K562 (cell line): ENCODE data around the gene LANCL1. TPM values are rescaled to one million over a fixed set of nuclear protein-coding genes. Genes with fewer than 3 reads are reported as not detected.

Source experiments
- ATAC-seq: fragments of 200-7000 bp; cut with Tn5 transposase; 3 replicates; pipeline ENCODE4 v1.9.1; 2020; ENCODE audit warnings: moderate library complexity
- BruUV-seq: library from RNA; stranded (reverse); fragments of 400-500 nt; replicated peaks from 2 replicates; lab custom pipeline; 2021; lab: Mats Ljungman, UMichigan
- CTCF ChIA-PET: fragments of 300-600 bp; formaldehyde crosslinking; extraction: SDS; loops from one replicate; lab custom pipeline; 2021; ENCODE audit warnings: low intra/inter-chr PET ratio; lab: Yijun Ruan, JAX
- POLR2A ChIA-PET: fragments of 300-600, 350-650 bp; sonication (Branson Sonifier 250); formaldehyde crosslinking; extraction: SDS; loops from one replicate; lab custom pipeline; 2021; ENCODE audit warnings: antibody characterized with exemption, inconsistent platforms; lab: Yijun Ruan, JAX
- DNase-seq, 4 experiments: peaks; one replicate each; pipeline versions ENCODE4 v3.0.0 to v3.0.0-alpha.2; 2011 to 2018; ENCODE audit warnings: low spot score in 3 of 4, mixed read lengths in 3 of 4; ENCODE audit errors: extremely low read depth in 1 of 4
- FAIRE-seq: peaks from 2 replicates; lab custom pipeline; 2011; peaks lifted over from hg19 to GRCh38; lab: Jason Lieb, UNC
- H2AFZ ChIP-seq: 2 replicates; pipeline ENCODE4 v1.6.0; 2011; ENCODE audit warnings: low read depth, low read length, control low read depth, inconsistent platforms
- H3K27ac ChIP-seq: fragments of 200-600 bp; 3 replicates; pipeline ENCODE4 v1.8.0; 2011; ENCODE audit warnings: low read depth, mild to moderate bottlenecking, control low read depth, inconsistent platforms, low read length, moderate library complexity, mixed read lengths; ENCODE audit errors: extremely low read depth
- H3K27me3 ChIP-seq, 2 experiments: fragments of 300-600 bp in 1 of 2; 2 replicates in 1 of 2; 3 replicates in 1 of 2; pipeline versions ENCODE4 v1.6.0 to v1.8.0; 2011; ENCODE audit warnings: inconsistent platforms in 2 of 2, low read length in 2 of 2, mild to moderate bottlenecking in 1 of 2, mixed read lengths in 1 of 2, moderate library complexity in 1 of 2; ENCODE audit not compliant: control insufficient read depth in 2 of 2, insufficient read depth in 2 of 2
- H3K36me3 ChIP-seq: fragments of 300-600 bp; 3 replicates; pipeline ENCODE4 v1.8.0; 2011; ENCODE audit warnings: mild to moderate bottlenecking, low read length, inconsistent platforms; ENCODE audit not compliant: control insufficient read depth, insufficient read depth
- H3K4me1 ChIP-seq, 2 experiments: fragments of 200-600 bp in 1 of 2; replicated peaks in 1 of 2; 2 replicates in 1 of 2; 3 replicates in 1 of 2; pipeline versions ENCODE4 v1.5.1 to v1.8.0; 2011; ENCODE audit warnings: inconsistent platforms in 2 of 2, low read length in 2 of 2, mild to moderate bottlenecking in 1 of 2, mixed read lengths in 1 of 2, moderate library complexity in 1 of 2; ENCODE audit not compliant: control insufficient read depth in 2 of 2, insufficient read depth in 2 of 2
- H3K4me2 ChIP-seq: 2 replicates; pipeline ENCODE4 v1.6.1; 2011; ENCODE audit warnings: low read length, control low read depth, inconsistent platforms, mixed read lengths; ENCODE audit not compliant: insufficient read depth
- H3K4me3 ChIP-seq: fragments of 200-600 bp; sonication (generic), shearing (Covaris generic); 2 replicates; pipeline ENCODE4 v1.5.1; 2016; ENCODE audit warnings: control low read depth, inconsistent platforms
- H3K79me2 ChIP-seq: fragments of 200-600 bp; 3 replicates; pipeline ENCODE4 v1.8.0; 2011; ENCODE audit warnings: low read length, inconsistent platforms; ENCODE audit not compliant: control insufficient read depth, insufficient read depth
- H3K9ac ChIP-seq, 2 experiments: 2 replicates each; pipeline versions ENCODE4 v1.6.0 to v1.6.1; 2011; ENCODE audit warnings: low read depth in 2 of 2, low read length in 2 of 2, control low read depth in 1 of 2, inconsistent platforms in 1 of 2, mild to moderate bottlenecking in 1 of 2, mixed read lengths in 1 of 2; ENCODE audit not compliant: insufficient read depth in 1 of 2
- H3K9me1 ChIP-seq: one replicate; pipeline ENCODE4 v1.6.0; 2011; ENCODE audit warnings: inconsistent platforms, mild to moderate bottlenecking, low read length, moderate library complexity; ENCODE audit not compliant: control insufficient read depth, insufficient read depth
- H3K9me3 ChIP-seq: replicated peaks from 2 replicates; pipeline ENCODE4 v1.5.1; 2011; ENCODE audit warnings: low read depth, low read length, inconsistent platforms; ENCODE audit not compliant: control insufficient read depth, insufficient read depth
- H4K20me1 ChIP-seq: replicated peaks from 2 replicates; pipeline ENCODE4 v1.6.1; 2011; ENCODE audit warnings: low read length, inconsistent platforms, mixed read lengths; ENCODE audit not compliant: control insufficient read depth, insufficient read depth
- HDAC2 ChIP-seq: fragments of 450-650 bp; IDR thresholded peaks from 2 replicates; pipeline ENCODE4 v1.6.1; 2016; ENCODE audit warnings: mild to moderate bottlenecking
- HDAC6 ChIP-seq: IDR thresholded peaks from 2 replicates; pipeline ENCODE4 v1.6.1; 2012; ENCODE audit warnings: low read depth, mild to moderate bottlenecking, control low read depth, inconsistent platforms, low read length, moderate library complexity
- HSF4 ChIP-seq: fragments of 250-450 bp; sonication (Bioruptor Pico); IDR thresholded peaks from 2 replicates; pipeline ENCODE4 v2.1.2; 2022; ENCODE audit warnings: mild to moderate bottlenecking, moderate library complexity, borderline replicate concordance
- NONO ChIP-seq, 2 experiments: fragments of 200-400 bp in 1 of 2; fragments of 450-650 bp in 1 of 2; formaldehyde crosslinking in 1 of 2; IDR thresholded peaks; 2 replicates each; pipeline ENCODE4 v1.6.1; 2017; ENCODE audit warnings: low read depth in 2 of 2, mild to moderate bottlenecking in 2 of 2, moderate library complexity in 2 of 2, low read length in 1 of 2
- RHOXF2B ChIP-seq: fragments of 250-450 bp; sonication (Bioruptor Pico); conservative IDR thresholded peaks from 2 replicates; pipeline ENCODE4 v1.5.1; 2021
- in situ Hi-C: fragments of 300-500 bp; cut with MboI; formaldehyde crosslinking; loops from 4 replicates; pipeline ENCODE4 v1.15.0; 2018; ENCODE audit warnings: inconsistent platforms, mixed read lengths
- intact Hi-C: fragments of 100-400 bp; cut with micrococcal nuclease; formaldehyde crosslinking; loops from 2 replicates; pipeline ENCODE4 v1.14.2; 2022
- polyA plus RNA-seq, 8 experiments: library from polyadenylated mRNA; depleted of rRNA in 4 of 8; stranded (reverse) in 5 of 8; unstranded in 3 of 8; fragments of >200 nt; fragmentation: Nextera tagmentation in 2 of 8; fragmentation: Illumina TruSeq in 1 of 8; extraction: Ambion mirVana in 2 of 8; extraction: Trizol in 1 of 8; gene quantifications; 2 replicates each; pipeline versions ENCODE4 v1.2.1 to v1.2.3, GENCODE V29; 2011 to 2014; ENCODE audit warnings: inconsistent platforms in 1 of 8, missing spikeins in 1 of 8
- total RNA-seq, 7 experiments: library from RNA; depleted of rRNA in 6 of 7; stranded (reverse); fragments of >200 nt in 6 of 7; fragmentation: Illumina TruSeq in 2 of 7; extraction: Trizol in 2 of 7; gene quantifications; 2 replicates each; pipeline versions ENCODE4 v1.2.1 to v1.2.3, GENCODE V29; 2011 to 2021; ENCODE audit warnings: low replicate concordance in 1 of 7
- TF ChIP-seq, protein P1 (sequence below), 2 experiments: fragments of 450-650 bp; IDR thresholded peaks; 2 replicates each; pipeline ENCODE4 v1.6.1; 2016; ENCODE audit warnings: mild to moderate bottlenecking in 2 of 2, borderline replicate concordance in 1 of 2, low read depth in 1 of 2, moderate library complexity in 1 of 2
- TF ChIP-seq, protein P2 (sequence below): IDR thresholded peaks from 2 replicates; pipeline ENCODE4 v1.6.1; 2012; ENCODE audit warnings: low read depth, low read length, improper control_type of control experiment, borderline replicate concordance
- TF ChIP-seq, protein P3 (sequence below): fragments of 250-450 bp; sonication (Bioruptor Pico); IDR thresholded peaks from 2 replicates; pipeline ENCODE4 v1.5.0; 2021

The LANCL1 gene
- total and polyA plus RNA-seq, 9 of the 15 experiments (the other 6 are each of a cell fraction or from before 2014, with no cell fraction given) = 15.3 to 56.3 (median 30.1) TPM

DNA sequence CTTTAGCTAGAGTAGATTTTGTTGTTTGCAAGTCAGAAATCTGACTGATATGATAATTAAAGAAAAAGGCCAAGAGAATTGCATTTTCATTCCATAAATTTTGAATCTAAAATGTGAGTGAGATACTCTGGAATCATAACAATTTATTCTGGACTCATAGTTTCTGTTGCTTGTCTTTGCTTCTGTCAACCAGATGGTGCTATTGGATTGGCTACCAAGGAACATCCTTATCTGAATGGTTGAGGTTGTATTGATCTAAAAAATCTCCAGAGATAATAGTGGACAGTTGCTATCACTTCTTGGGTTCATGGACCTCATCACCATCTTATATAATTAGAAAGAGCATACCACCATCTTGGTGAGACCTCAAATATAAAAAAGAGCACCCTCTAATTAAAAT lies 45.8 kb upstream of the LANCL1 start:
- no peaks in the 10 kb centered on the region for H3K4me1 ChIP-seq
- H4K20me1 ChIP-seq = no peaks in the 10 kb centered on the region
- no peak overlapping the region for H3K27ac ChIP-seq
- no peaks in the 10 kb centered on the region for H3K9me1 ChIP-seq
- intact Hi-C loops (no loop called here), in situ Hi-C loops (no loop called here)
- H2AFZ ChIP-seq = no peak overlapping the region
- no peak for DNase-seq
- ATAC-seq = no peak
- no peaks in the 10 kb centered on the region for H3K9me3 ChIP-seq
- BruUV-seq = no TSS peak
- ChIA-PET POLR2A (no interaction called here), CTCF (no interaction called here)
- no peaks in the 10 kb centered on the region for H3K79me2 ChIP-seq
- H3K9ac ChIP-seq = no peak overlapping the region
- no peaks in the 10 kb centered on the region for H3K27me3 ChIP-seq
- TF ChIP-seq HDAC6 = no peak
- no peak for TF ChIP-seq NONO (IDR thresholded peaks at IDR 0.05; ENCODE audit: low read depth in 2 of 2, low read length in 1 of 2)
- TF ChIP-seq RHOXF2B (CRISPR knock-in tag) = no peak
- TF ChIP-seq, protein P1, sequence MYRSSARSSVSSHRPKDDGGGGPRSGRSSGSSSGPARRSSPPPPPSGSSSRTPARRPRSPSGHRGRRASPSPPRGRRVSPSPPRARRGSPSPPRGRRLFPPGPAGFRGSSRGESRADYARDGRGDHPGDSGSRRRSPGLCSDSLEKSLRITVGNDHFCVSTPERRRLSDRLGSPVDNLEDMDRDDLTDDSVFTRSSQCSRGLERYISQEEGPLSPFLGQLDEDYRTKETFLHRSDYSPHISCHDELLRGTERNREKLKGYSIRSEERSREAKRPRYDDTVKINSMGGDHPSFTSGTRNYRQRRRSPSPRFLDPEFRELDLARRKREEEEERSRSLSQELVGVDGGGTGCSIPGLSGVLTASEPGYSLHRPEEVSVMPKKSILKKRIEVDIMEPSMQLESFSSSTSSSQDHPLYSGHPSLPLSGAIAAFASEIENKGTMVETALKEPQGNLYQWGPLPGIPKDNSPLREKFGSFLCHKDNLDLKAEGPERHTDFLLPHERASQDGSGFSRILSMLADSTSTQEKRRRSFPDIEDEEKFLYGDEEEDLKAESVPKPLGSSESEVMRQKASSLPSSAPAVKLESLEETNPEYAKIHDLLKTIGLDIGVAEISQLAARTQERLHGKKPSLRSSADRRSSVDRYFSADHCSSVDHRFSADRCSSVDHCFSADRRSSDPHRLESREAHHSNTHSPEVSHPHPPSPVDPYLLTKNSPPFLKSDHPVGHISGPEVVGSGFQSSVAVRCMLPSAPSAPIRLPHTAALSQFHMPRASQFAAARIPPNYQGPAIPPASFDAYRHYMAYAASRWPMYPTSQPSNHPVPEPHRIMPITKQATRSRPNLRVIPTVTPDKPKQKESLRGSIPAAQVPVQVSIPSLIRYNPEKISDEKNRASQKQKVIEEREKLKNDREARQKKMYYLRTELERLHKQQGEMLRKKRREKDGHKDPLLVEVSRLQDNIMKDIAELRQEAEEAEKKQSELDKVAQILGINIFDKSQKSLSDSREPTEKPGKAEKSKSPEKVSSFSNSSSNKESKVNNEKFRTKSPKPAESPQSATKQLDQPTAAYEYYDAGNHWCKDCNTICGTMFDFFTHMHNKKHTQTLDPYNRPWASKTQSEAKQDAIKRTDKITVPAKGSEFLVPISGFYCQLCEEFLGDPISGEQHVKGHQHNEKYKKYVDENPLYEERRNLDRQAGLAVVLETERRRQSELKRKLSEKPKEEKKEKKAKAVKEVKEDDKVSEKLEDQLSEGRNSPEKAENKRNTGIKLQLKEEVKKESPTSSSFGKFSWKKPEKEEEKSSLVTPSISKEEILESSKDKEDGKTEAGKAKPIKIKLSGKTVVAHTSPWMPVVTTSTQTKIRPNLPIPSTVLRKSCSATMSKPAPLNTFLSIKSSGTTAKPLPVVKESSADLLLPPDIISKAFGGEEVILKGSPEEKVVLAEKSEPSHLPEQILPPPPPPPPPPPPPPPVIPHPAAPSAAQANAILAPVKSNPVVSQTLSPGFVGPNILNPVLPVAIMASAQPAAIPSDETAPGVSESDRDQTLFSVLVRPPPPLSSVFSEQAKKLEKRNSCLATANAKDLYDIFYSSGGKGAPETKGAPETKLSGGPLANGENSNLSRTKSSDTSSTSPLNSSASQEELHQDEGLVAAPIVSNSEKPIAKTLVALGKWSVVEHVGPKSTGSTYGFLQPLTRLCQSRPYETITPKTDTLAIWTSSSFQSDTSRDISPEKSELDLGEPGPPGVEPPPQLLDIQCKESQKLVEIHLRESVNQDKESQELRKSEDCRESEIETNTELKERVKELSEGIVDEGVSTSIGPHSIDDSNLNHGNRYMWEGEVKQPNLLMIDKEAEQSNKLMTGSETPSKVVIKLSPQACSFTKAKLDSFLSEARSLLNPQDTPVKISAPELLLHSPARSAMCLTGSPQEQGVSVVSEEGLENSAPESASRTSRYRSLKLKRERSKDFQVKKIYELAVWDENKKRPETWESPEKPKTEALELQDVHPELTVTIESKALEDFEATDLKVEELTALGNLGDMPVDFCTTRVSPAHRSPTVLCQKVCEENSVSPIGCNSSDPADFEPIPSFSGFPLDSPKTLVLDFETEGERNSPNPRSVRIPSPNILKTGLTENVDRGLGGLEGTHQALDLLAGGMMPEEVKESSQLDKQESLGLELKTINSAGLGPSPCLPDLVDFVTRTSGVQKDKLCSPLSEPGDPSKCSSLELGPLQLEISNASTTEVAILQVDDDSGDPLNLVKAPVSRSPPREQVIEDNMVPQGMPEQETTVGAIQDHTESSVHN (IDR thresholded peaks at IDR 0.05; ENCODE audit: borderline replicate concordance in 1 of 2, low read depth in 1 of 2) = no peak
- TF ChIP-seq, protein P2, sequence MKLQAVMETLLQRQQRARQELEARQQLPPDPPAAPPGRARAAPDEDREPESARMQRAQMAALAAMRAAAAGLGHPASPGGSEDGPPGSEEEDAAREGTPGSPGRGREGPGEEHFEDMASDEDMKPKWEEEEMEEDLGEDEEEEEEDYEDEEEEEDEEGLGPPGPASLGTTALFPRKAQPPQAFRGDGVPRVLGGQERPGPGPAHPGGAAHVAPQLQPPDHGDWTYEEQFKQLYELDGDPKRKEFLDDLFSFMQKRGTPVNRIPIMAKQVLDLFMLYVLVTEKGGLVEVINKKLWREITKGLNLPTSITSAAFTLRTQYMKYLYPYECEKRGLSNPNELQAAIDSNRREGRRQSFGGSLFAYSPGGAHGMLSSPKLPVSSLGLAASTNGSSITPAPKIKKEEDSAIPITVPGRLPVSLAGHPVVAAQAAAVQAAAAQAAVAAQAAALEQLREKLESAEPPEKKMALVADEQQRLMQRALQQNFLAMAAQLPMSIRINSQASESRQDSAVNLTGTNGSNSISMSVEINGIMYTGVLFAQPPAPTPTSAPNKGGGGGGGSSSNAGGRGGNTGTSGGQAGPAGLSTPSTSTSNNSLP = no peak
- TF ChIP-seq, protein P3, sequence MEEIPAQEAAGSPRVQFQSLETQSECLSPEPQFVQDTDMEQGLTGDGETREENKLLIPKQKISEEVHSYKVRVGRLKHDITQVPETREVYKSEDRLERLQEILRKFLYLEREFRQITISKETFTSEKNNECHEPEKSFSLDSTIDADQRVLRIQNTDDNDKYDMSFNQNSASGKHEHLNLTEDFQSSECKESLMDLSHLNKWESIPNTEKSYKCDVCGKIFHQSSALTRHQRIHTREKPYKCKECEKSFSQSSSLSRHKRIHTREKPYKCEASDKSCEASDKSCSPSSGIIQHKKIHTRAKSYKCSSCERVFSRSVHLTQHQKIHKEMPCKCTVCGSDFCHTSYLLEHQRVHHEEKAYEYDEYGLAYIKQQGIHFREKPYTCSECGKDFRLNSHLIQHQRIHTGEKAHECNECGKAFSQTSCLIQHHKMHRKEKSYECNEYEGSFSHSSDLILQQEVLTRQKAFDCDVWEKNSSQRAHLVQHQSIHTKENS = no peak
- no peak for TF ChIP-seq HDAC2
- TF ChIP-seq HSF4 = no peak
- H3K4me2 ChIP-seq = no peak overlapping the region
- no peaks in the 10 kb centered on the region for H3K36me3 ChIP-seq
- FAIRE-seq = no peak
- no peak overlapping the region for H3K4me3 ChIP-seq
